ENCODE data around the gene DNAJC1.

DNAJC1 gene

DNA sequence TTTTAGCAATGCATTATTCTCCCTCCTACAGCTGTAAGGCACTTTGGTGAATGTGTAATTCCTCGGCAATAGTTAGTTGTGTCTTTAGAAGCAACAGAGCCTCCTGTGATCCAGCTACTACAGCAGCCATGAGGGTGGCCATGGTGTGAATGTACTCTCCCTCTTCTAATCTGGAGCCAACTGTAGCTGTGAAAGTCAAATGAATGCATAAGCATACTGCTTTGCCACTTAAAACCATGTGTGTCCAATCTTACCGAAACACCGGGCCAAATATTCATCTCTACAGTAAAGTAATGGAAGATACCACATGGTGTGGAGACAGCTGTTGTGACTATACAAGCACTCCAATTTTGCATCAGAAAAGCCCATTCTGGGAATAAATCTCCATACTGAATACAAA is 195.0 kb downstream of the DNAJC1 start:
- TF ChIP-seq, protein P1, sequence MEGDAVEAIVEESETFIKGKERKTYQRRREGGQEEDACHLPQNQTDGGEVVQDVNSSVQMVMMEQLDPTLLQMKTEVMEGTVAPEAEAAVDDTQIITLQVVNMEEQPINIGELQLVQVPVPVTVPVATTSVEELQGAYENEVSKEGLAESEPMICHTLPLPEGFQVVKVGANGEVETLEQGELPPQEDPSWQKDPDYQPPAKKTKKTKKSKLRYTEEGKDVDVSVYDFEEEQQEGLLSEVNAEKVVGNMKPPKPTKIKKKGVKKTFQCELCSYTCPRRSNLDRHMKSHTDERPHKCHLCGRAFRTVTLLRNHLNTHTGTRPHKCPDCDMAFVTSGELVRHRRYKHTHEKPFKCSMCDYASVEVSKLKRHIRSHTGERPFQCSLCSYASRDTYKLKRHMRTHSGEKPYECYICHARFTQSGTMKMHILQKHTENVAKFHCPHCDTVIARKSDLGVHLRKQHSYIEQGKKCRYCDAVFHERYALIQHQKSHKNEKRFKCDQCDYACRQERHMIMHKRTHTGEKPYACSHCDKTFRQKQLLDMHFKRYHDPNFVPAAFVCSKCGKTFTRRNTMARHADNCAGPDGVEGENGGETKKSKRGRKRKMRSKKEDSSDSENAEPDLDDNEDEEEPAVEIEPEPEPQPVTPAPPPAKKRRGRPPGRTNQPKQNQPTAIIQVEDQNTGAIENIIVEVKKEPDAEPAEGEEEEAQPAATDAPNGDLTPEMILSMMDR (IDR thresholded peaks at IDR 0.05; ENCODE audit: extremely low read depth, missing control alignments), result no peak

DNA sequence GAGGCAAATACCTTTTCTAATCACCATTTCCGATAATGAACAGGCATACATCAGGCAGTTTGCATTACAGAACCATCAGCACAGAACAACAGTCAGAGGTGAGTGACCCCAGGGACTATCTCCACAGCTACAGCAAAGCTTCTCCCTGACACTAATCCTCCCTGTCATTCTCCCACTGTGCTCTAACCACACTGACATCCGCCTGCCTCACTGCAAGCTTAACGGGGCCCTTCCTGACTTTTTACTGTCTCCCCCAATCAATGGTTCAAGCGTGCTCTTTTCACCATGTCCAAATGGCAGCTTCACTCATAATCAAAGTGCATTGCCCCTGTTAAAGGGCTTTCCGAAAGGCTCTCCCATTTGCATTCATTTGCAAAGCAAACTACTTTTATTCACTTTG is 196.3 kb downstream of the DNAJC1 start:
- TF ChIP-seq, protein P1 (IDR thresholded peaks at IDR 0.05; ENCODE audit: extremely low read depth, missing control alignments), result no peak
- no peak for DNase-seq (ENCODE audit: low spot score)

More for the DNA sequence above, 195.0 kb downstream of the DNAJC1 start:
- DNase-seq (ENCODE audit: low spot score), result no peak

DNA sequence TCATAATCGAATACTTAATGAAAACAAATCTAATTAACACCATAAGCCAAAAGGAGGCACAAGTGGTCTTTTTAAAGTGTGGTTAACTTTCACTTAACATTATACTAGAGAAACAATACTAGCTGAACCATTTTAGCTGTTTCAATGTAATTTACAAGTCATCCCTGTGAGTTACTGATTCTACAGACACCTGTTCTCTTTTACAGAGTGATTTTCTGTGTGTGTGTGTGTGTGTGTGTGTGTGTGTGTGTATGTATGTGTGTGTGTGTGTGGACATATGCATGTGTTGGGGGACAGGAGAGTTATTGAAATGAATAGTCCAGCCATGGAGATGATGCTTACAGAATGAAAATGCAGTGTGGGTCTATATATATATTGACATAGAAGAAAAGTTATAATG is 200.2 kb downstream of the DNAJC1 start:
- no peak for DNase-seq (ENCODE audit: low spot score)
- TF ChIP-seq, protein P1 (IDR thresholded peaks at IDR 0.05; ENCODE audit: extremely low read depth, missing control alignments), result no peak

DNA sequence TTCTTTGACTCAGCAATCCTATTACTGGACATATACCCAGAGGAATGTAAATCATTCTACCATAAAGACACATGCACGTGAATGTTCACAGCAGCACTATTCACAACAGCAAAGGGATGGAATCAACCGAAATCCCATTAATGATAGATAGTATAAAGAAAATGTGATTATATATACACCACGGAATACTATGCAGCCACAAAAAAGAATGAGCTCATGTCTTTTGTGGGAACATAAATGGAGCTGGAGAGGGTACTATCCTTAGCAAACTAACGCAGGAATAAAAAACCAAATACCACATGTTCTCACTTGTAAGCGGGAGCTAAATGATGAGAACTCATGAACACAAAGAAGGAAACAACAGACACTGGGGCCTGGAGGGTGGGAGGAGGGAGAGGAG is 201.9 kb downstream of the DNAJC1 start:
- DNase-seq (ENCODE audit: low spot score), result no peak
- TF ChIP-seq, protein P1 (IDR thresholded peaks at IDR 0.05; ENCODE audit: extremely low read depth, missing control alignments), result no peak

DNA sequence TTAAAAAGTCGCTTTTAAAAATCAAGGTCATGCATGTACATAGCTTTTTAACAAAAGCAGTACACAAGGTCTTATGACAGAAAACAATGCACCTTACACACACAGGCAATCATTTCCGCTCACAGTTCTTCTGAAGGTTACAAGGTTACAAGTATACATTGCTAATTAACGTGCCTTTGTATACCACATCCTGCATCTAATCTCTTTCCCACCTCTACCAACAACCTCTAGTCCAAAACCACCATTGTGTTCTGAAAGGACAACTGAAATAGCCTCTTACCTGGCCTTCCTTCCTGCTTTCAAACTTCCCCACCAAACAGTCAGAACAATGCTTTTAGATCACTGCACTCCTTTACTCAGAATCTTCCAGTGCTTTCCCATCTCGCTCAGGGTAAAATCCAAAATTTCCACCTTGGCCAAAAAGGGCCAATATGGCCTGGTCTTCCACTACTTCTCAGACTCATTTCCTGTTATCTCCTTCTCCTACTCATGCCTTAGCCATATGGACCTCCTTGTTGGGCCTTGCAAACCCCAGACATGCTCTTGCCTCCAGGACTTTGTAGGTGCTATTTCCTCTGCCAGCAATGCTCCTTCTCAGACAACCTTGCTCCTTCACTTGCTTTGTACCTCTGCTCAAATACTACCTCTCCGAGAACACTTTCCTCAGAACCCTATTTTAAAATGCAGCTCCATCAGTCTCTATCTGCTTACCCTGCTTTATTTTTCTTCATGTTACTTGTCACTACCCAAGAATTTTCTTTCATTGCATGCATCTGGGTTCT is 205.4 kb downstream of the DNAJC1 start:
- TF ChIP-seq, protein P1 (IDR thresholded peaks at IDR 0.05; ENCODE audit: extremely low read depth, missing control alignments), result no peak

DNA sequence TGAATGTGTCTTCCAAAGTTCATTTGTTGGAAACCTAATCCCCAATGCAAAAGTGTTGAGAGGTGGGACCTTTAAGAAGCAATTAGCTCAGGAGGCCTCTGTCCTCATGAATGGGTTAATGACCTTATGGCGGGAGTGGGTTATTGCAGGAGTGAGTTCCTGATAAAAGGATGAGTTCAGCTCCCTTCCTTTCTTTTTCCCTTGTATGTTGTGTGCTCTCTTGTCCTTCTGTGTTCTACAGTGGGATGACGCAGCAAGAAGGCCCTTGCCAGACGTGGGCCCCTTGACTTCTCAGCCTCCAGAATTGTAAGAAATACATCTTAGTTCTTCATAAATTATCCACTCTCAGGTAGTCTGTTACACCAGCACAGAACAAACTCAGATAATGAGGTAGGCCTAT is 206.0 kb downstream of the DNAJC1 start:
- TF ChIP-seq, protein P1 (IDR thresholded peaks at IDR 0.05; ENCODE audit: extremely low read depth, missing control alignments), result no peak
- no peak for DNase-seq (ENCODE audit: low spot score)

More for the DNA sequence above, 205.4 kb downstream of the DNAJC1 start:
- DNase-seq (ENCODE audit: low spot score), result no peak

DNA sequence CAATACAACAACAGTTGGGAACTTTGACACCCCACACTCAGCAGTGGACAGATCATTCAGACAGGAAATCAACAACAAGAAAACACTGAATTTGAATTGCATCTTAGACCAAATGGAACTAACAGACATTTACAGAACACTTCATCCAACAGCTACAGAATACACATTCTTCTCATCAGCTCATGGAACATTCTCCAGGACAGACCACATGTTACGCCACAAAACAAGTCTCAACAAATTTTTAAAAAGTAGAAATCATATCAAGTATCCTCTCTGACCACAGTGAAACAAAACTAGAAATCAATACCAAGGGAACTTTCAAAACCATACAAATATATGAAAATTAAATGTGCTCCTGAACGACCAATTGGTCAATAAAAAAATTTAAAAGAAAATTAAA is 212.3 kb downstream of the DNAJC1 start:
- no peak for DNase-seq (ENCODE audit: low spot score)
- TF ChIP-seq, protein P1 (IDR thresholded peaks at IDR 0.05; ENCODE audit: extremely low read depth, missing control alignments), result no peak
